GM21381 (cell line): ENCODE measurements around the gene PAMR1.

Source experiments
- ATAC-seq: cut with Tn5 transposase; IDR thresholded peaks from one replicate; pipeline ENCODE4 v1.9.1; 2021; ENCODE audit warnings: mild to moderate bottlenecking, moderate library complexity; ENCODE audit not compliant: unreplicated experiment

PAMR1 gene

GRCh38 chr11:35461917-35462538 lies 63.4 kb downstream of the PAMR1 start:
- no peak for ATAC-seq

- no peak for ATAC-seq
Observed at GRCh38 chr11:35459489-35459888, 65.9 kb downstream of the PAMR1 start.

GRCh38 chr11:35458846-35459245 lies 66.6 kb downstream of the PAMR1 start:
- no peak for ATAC-seq

DNA sequence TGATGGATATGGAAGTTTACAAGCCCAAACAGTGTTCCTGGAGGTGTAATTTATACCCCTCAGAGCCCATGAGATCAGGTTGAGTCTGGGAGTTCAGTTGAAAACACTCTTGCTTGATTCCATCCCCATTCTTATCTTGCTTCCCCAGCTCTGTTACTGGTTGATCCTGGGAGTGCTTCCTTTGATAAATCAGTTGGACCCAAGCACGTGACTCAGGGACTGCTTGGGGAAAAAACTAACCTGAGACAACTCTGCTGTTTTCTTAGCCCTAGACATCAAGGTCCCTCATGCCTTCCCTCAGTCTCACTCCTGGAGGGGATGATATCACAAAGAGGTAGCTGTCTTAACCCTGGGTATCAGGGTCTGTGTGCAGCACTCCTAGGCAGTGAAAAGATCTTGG lies 71.1 kb downstream of the PAMR1 start:
- no peak for ATAC-seq

DNA sequence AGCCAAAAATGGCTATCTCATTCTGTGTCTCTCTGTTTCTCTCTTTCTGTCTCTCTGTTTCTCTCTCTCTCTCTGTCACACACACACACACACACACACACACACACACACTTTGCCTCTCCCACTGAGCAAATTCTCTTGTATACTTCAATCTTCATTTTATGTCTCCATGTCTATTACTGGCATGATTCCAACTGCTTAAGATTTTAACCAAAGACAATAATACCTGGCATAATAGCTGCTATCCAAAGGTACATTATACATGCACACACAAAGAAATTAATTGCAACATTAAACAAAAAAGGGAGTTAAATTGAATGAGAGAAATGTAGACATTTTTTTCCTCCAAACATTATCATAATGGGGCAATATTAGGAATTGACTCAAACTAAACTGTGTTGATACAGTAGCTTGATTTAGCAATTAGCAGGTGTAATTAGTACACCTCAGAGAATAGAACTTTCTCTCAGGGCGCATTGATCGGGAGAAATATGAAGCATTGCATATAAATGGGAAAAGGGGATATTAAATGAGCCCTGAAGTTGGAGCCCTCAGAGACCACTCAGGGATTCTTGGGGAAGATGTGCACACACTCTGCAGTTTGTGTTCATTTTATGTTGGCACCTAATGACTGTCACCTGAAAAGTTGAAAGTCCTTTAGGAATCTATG lies 88.7 kb downstream of the PAMR1 start:
- no peak for ATAC-seq

DNA sequence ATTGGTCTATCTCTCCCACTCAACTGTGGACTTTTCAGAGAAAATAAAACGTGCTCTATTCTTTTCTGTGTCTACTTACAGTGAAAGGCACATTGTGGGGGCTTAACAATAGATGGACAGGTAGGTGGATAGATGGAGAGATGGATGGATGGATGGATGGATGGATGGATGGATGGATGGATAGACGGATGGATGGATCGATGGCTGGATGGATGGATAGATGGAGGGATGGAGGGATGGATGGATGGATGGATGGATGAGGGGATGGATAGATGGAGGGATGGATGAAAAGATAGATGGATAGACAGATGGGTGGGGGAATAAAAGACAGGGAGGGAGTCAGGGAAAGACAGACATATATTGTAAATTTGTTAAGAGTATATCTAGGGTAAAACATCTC lies 91.8 kb downstream of the PAMR1 start:
- ATAC-seq = no peak

DNA sequence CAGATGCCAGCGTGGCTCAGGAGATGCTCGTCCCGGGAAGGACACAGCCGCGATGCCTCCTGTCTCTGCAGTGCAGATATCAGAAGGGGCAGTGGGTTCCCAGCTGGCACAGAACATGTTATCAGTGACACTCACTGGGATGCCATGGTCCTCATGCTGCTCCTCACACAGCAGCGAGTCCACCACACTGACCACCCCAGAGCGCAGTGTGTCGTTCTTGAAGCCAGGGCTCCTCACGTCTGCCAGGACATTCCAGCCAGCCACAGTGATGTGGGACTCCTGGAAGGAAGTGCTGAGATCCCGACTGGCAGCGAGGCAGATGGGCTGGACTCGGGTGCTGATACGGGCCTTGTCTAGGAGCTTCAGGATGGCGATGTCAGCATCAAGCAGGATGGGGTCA lies 93.0 kb downstream of the PAMR1 start:
- ATAC-seq = no peak

- ATAC-seq = no peak
Observed at GRCh38 chr11:35427071-35427470, 98.3 kb downstream of the PAMR1 start.

DNA sequence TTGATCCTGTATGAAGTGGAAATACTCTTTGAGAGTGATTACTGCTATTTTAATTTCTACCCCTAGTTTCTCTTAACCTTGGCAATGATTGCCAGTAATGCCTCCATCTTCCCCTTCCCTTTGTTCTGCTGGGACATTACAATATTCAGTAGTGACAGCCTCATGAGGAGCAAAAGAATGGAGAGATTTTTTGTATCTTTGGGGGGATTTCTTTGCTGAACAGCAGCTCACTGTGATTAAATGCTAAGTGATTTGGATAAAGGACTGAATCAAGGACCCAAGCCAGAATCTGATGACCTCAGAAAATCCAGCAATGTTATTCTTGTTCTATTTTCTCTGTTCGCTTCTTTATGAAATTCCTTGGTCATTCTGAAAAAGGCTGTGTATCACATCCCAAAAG lies 99.1 kb downstream of the PAMR1 start:
- no peak for ATAC-seq

DNA sequence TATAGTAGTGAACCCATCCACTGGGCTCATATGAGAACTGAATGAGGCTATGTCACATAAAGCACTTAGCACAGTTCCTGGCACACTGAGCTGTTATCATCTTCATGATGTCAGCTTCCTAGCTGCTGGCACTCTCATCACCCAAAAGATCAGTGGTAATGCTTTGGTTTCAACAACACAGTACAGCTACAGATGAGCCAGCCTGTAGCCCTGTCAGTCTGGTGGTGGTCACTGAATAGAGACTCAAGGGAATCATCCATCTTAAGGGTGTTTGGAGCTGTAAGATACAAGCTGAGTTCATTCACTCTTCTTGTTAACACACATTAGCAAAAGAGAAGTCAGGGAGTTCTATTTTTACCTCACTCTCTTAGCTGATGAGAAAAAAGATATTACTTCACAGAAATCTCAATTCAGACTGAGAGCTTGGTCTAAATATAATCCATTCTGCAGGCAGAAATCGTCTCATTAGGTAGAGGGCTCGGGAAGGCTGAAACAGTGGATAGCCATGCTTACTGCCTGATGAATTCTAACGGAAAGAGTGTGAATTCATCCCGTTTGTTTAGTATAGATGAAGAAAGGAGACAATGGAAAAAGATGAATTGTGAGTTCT lies 99.7 kb downstream of the PAMR1 start:
- no peak for ATAC-seq

- no peak for ATAC-seq
Observed at GRCh38 chr11:35424157-35424940, 101.1 kb downstream of the PAMR1 start.

DNA sequence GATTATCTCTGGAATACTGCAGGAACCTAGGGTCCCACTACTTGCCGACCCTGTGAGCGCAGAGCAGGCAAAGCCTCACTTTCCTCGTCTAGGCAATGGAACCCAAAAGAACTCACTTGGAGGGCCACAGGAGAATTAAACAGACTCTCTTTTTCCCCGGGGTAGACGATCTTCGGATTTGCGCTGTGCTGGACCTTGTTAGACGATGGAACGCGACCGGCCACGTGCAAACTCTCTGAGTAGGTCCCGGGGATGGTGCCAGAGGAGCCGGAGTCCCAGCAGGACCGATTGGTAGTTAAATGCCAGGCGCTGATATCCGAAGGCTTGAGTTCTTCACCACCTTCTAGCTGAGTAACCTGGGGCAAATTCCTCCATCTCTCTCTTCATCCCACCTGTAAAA lies 105.0 kb downstream of the PAMR1 start:
- no peak for ATAC-seq

DNA sequence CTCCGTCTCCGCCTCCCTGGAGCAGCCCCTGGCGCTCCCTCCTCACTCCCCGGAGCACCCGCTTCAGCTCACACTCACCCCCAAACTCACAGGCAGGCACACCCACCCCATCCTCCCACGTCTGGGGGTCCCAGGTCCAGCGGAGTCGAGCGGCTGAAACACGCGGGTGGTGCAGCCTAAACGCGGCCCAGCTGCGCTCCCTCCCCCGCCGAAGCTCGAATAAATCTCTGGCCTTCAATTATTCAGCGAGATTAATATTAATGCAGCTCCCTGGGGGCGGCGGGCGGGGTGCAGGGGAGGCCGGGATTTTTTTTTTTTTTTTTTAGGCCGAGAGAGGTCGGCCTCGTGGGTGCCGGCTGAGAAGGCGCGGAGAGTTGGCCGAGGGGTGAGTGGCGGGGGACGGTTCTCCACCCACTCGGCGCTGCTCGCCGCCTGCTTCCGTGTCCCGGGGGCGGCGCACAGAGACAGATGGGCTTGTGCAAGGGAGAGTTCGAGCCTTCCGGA lies 105.5 kb downstream of the PAMR1 start:
- ATAC-seq = no peak

DNA sequence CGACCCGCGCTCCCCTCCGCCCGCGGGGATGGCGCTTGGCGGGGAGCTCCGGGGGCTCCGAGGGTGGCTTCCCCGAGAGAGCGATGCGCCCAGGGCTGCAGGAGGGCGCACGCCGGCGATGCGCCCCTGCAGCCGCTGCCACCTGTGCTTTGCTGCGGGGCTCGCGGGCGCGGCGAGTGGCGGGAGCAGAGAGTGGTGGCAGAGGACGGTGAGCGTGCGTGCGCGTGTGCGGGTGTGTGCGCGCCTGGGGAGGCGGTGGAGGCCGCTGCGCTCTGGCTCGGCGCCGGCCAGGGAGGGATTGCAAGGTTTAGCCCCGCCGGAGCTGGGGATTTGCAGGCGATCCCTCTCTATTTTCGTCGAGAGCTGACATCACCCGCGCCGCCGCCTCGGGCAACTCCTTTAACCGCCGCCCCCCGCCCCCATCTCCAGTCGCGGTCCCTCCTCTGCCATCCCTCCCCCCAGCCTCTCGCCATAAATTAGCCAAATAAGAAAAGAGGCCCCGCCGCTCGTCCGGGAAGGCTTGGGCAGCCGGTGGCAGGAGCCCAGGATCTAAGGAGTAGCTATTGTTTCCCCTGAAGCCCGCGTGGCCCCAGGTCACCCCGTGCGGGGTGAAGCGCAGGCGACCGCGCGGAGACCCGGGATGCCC lies 106.1 kb downstream of the PAMR1 start, which contains the start of gene SLC1A2:
Gene SLC1A2 (minus strand): TSS at position 375 of the 646 bp plus-strand sequence. CDS start 592 bp downstream, outside the sequence.
- no peak for ATAC-seq

DNA sequence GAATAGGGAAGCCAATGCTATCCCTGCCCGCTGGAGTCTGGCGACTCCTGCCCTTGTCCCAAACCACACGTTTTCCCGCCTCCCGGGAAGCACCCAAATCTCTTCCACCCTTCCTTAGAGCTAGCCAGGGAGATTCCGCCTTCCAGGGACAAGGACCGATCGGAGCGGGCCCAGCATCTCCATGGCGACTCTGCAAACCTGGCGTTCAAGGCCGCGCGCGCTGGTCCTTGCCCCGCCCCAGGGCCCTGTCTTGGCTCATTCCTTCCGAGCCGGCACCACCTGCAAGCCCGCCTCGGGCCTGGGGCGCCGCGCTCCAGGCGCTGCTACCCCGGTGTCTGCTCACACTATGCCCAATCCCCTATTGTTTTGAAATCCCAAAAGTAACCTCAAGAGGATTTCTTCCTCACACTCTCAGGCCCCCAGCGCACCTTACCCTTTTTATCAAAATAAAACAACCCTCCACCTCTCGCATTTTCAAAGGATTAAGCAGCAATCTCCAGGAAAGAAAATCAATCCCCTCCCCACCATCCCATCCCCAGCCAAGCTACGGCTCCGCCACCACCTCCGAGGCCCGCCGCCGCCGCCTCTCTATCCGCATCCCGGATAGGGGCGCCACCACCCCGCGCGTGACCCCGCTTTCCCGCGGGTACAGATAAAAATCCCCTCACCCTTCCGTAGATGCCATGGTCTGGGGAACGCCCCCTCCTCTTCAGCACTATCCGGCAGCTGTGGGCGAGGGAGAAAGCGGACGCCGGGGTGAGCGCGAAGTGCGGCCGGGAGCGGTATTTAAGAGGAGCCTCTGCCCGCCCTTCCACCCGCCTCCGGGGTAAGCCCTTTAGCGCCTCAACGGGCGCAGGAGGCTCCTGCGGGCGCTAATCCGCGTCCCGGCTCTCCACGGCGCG lies 106.9 kb downstream of the PAMR1 start:
- ATAC-seq = no peak

- ATAC-seq = no peak
Observed at GRCh38 chr11:35415487-35415886, 109.9 kb downstream of the PAMR1 start.

GRCh38 chr11:35414776-35415175 lies 110.6 kb downstream of the PAMR1 start:
- ATAC-seq = no peak

DNA sequence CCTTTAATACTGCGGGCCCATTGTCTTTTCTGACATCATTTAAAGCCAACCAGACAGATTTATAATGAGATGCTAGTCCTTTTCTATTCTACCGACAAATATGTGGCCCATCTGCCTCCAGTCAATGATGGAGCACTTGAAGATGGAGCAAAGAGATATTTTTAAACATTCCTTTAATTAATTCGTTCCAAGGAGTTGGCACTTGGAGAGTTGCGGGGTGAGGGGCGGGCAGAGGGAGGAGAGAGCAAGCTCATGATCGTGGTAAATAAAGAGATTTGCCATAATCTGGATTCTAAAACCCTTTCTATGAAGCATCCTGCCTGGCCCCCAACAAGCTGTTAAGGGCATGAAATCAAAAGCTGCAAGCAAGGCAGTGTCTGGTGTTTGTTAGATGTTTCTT lies 111.1 kb downstream of the PAMR1 start:
- ATAC-seq = no peak

- ATAC-seq = no peak
Observed at GRCh38 chr11:35413598-35413997, 111.8 kb downstream of the PAMR1 start.

DNA sequence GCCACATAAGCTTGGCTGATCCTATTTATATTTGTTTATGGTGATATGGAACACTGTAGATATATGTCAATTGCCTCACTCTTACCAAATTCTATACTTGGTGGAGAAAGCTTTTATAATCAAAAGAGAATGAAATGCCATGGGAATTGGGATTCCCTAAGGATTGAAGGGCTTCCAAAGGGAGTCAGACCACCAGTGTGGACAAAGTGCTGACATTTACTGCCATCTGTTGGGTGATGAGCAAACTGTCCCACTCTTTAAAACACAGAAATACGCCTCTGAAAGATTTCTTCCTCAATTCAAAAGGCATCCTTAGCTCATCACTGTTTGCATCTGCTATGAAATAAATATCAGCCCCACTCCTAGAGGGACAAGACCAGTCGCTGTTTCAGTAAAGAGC lies 113.1 kb downstream of the PAMR1 start:
- ATAC-seq = no peak
